Activated CD4-positive, CD25-positive, alpha-beta regulatory T cell treated with anti-CD3 and anti-CD28 coated beads, Interleukin-2, amount 50 U/mL, for 24 hours (primary cell): ENCODE results near the gene DNAJC3.
"Not testable (repeated sequence)": the region's sequence is repeated elsewhere in the genome, so short reads cannot be mapped to it uniquely, and the experiment has no call there.

ENCODE experiments used
- ATAC-seq, 2 donors: fragments of 150-1000 bp; cut with Tn5 transposase; one replicate each; pipeline ENCODE4 v1.10.0; 2021; ENCODE audit warnings: mild to moderate bottlenecking in 1 of 2, moderate library complexity in 1 of 2

Gene DNAJC3, protein sequence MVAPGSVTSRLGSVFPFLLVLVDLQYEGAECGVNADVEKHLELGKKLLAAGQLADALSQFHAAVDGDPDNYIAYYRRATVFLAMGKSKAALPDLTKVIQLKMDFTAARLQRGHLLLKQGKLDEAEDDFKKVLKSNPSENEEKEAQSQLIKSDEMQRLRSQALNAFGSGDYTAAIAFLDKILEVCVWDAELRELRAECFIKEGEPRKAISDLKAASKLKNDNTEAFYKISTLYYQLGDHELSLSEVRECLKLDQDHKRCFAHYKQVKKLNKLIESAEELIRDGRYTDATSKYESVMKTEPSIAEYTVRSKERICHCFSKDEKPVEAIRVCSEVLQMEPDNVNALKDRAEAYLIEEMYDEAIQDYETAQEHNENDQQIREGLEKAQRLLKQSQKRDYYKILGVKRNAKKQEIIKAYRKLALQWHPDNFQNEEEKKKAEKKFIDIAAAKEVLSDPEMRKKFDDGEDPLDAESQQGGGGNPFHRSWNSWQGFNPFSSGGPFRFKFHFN

DNA sequence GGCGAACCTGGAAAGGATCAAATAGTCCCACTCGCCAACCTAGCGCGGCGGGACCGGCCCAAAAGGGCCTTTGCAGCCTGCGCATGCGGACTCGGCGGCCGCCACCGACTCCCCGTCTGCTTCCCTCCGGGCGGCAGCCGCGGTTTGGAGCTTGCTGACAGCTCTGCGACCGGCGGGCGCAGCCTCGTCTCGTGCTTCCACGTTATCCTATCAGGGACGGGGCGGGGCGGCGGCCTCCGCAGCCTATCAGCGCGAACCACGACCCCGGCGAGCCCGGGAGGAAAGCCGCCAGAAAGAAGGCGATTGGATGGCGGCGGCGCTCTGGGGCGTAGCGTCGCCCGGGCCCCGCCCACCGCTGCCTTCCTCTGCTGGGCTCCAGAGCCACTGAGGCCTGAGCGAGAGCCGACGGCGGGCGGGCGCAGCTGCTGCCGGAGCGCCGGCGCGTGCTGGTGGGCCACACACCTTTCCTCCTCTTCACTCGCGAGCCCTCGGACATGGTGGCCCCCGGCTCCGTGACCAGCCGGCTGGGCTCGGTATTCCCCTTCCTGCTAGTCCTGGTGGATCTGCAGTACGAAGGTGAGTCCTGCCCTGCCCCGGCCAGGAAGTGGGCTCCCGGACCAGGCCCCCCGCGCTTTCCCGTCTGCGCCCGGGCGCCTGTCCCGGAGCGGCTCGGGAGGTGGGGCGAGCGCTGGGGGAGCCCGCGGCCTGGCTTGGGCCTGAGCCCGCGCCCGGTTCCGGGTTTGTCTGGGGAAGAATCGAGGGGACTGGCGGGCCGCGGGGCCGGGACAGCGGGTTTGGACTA, at the start of gene DNAJC3:
Gene DNAJC3, plus strand, starts transcription at position 378 of the 802 bp plus-strand sequence. Its CDS starts 117 bp downstream, at position 495.
- ATAC-seq: peak; percentile 97

DNA sequence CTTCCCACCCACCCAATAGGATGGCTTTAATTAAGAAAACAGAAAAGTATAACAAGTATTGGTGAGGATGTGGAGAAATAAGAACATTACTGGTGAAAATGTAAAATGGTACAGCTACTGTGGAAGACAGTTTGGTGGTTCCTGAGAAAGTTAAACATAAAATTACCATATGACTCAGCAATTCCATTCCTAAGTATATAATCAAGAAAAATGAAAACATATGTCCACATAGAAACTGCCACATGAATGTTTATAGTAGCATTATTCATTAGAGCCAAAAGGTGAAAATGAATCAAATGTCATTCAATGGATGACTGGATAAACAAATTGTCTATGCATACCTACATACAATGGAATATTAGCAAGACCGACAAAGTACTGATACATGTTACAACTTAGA, 49.3 kb upstream of the DNAJC3 start:
- ATAC-seq: no peak

DNA sequence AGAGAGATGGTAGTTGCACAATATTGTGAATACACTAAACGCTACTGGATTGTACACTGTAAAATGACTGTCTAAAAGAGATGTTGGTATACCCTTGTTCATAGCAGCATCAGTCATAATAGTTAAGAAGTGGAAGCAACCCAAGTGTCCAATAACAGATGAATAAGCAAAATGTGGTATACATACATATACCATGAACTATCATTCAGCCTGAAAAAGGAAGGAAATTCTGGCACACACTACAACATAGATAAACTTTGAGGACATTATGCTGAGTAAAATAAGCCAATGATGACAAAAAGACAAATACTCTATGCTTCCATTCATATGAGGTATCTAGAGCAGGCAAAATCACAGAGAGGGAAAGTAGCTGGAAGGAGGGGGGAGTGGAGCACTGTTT, 48.5 kb upstream of the DNAJC3 start:
- ATAC-seq: no peak

DNA sequence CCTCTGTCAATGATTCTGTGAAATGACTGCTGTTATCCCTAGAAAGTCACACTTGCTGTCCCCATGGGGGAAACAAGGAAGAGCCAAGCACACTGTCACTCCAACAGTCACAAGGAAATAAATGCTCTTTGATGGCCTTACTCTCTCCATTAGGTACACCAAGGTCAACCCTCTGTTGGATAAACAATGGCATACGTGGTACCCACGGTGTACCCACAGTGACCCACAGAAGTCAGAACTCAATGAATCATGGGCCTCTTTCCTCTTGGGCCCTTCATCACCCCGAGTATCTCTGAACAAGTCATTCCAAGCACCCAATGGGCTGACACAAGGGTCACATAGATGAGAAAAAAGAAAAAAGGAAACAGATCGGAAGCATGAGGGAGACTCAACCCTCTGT, 47.9 kb upstream of the DNAJC3 start:
- no peak for ATAC-seq

DNA sequence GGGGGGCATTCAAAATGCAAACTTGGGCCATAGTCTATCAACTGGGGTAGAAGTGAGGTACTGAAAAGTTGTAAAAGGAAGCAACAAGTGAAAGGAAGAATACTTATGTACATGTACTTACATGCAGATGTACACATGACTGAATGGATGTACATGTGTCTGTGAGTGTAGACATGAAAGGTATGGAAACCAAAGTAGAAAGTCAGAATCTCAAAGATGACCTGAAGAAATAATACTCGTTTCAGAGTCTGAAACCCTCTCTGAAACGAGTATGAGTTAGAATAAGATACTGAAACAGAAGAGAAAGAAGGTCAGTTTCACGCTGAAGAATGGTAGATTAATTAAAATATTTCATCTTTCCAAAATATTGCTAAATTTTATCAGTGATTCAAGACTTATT, 46.3 kb upstream of the DNAJC3 start:
- ATAC-seq: no peak

DNA sequence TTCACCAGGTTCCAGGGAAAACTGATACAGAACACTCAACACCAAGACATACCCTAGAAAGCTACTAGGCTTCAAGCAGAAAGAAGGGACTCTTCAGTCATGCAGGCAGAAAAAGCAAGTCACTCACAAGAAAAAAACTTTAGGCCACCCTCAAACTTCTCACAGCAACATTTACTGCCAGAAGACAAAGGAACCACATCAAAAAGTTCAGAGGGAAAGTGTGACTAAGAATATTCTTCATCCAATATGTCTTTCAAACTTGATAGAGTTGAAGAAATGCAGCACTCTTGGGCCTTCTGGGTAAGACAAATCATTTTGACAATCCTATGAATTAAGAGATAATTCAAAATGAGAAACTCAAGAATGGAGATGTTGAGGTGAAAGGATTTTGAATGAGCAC, 40.1 kb upstream of the DNAJC3 start:
- ATAC-seq: peak in 1 of 2 donors; percentile 28

DNA sequence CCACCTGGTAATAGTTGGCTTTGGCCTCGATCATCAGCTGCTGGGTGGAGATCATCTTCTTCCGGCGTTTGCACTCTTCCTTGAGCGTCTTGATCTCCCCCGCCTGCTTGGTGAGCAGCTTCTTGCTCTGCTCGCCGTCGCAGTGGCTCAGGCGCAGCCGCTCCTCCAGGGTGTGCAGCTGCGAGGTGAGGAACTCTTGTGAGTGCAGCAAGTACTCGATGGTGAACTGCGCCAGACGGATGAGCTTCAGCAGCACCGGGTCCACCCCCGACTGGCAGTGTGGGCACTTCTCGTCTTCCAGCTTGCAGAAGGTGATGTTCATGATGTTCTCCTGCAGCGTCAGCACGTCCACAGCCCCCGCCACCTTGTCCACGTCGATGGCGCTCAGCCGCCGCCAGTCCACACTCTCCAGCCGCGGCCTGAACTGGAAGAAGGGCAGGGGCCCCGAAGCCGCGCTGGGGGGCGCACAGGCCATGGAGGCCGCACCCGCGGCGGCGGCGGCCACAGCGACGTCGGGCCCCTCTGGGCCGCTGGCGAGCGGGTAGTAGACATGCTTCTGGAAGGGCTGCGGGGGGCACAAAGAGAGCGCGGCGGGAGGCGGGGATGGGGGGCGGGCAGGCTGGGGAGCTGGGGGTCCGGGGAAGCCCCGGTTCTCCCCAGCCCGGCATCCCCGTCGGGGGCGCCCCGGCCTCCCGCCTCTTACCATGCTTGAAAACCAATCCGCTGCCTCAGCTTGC, 35.5 kb upstream of the DNAJC3 start:
- no peak for ATAC-seq

DNA sequence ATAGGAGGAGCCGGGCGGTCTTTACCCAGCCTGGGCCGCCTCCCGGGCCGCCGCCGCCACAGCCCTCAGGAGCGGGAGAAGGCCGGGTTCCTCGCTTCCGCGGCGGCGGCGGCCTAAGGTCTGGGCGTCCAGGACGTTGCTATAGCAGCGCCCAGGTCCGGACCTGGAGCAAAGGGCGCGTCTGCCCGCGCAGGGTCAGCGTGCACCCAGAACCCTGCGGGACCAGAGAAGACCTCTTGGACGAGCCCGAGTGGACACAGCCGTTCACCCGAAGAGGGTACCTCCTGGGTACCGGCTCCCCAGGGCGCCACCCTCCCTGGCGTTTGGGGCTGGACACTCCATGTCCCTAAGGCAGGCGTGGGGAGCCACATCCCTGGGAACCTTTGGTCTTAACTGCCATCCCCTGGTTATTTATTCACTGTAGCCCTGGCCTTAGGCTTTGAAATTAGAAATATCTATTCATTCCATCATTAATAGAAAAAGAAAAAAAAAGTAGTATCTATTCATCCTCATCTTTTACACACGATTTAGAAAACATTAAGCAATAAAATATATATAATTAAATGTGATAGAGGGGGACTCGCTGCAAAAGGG, 34.8 kb upstream of the DNAJC3 start:
- ATAC-seq: no peak

DNA sequence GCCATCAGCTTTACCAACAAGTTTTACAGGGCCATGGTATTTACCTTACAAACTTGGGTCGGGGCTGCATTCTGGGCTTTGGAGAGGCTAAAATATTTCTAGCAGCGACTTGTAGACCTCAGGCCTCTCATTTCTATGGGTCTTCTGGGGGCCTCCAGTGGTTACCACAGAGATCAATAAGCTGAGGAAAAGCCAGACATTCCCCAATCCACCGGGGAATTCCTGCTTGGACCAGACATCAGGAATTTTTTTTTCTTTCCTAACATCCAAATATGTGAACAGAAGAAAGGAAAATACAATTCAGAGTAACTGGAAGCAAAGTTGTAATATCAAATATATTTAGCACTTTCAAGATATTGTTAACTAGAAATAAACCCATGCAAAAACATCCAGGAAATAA, 33.9 kb upstream of the DNAJC3 start:
- ATAC-seq: no peak

DNA sequence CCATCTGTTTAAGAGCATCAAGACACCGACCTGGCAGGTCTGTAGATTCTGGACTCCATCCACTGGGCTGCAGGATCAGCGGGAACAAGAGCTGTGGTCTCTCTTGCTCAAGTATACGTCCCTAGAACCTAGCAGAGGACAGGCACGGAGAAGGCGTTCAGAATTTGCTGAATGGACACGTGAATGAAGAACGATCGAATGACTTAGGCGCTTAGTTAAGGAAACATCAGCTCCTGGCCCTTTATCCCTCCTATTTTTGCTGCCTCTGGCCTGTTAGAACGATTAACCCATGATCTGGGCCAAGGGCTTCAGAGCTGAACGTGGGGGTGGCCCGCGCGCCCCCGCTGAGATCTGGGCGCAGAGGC, 33.4 kb upstream of the DNAJC3 start:
- no peak for ATAC-seq

DNA sequence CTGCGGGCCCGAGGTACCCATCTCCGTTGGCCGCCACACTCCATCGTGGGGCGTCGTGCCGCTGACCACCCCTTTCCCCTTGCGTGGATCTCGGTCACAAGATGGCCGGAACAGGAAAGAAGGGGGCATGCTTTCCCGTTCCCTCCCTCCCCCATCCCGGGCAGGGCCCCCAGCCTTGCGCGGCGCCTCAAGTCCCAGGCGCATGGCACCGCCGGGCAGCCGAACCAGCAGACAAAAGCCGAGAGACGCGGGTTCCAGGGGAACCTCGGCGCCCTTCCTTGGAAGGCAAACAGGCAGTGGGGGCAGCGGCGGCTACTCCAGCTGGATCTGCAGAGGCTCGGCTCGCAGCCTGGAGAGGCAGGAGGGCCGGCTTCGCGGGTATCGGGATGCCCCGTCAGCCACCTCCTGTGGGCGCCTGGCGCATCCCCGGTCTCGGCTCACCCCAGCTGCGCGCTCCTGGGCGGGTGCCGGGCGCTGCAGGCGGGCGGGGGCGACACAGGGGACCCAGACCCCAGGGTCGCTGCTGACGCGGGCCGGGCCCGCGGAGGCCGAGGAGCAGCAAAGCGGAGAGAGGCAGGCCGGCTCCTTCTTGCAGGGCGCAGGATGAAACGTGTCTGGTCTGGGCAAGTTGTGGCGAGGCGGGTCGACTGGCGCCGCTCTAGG, 32.9 kb upstream of the DNAJC3 start:
- no peak for ATAC-seq

DNA sequence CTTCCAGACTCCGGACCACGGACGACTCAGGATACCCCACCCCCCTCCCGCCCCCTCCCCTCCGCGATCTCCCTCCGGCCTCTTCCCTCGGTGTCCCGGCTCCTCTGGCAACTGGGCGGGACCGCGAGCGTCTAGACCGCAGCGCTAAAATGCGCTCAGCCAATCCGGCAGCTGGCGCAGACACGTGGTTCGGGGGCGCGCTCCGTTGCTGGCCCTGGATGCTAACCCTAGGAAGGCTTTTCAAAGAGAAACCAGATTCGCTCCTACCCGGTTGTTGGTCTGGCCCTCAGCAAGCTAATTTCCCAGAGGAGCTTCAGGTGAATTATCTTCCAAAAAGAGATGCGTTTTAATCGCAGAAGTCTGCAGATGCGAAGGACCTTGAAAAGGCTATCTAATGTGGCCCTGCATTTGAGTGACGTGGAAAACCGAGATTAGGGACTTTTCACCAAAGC, 32.3 kb upstream of the DNAJC3 start, which contains the start of gene DZIP1:
Gene DZIP1, minus strand, starts transcription at position 106 of the 452 bp plus-strand sequence. CDS start 2,677 bp downstream, outside the sequence.
- ATAC-seq: no peak

DNA sequence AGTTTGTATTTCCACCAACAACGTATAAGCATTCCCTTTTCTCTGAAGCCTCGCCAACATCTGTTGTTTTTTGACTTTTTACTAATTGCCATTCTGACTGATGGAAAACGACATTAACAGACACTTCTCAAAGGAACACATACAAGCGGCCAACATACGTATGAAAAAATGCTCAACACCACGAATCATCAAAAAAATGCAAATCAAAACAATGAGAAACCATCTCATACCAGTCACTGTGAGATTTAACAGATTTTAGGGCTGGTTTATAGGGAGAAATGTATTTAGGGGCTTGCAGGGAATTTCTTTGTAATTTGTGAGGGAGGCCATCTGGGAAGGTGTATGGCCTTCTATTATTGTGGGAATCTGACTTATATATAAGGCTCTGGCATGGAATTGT, 29.6 kb upstream of the DNAJC3 start:
- ATAC-seq: no peak

DNA sequence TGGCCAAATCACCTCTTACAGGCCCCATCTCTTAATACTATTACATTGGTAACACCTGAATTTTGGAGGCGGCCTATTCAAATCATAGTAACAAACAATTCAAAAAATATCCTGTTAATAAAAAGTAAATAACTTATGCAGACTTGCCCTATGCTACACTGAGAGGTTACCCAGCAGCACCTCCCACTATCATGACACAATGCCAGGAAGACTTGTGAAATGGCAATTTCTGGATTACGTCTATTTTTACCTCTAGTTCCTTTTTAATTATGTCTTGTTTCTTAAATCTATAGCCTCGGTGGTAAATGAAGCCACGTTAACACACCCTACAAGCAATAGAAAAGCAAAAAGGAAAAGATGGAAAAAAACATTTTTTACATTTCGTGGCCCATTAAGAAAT, 26.2 kb upstream of the DNAJC3 start:
- ATAC-seq: no peak

DNA sequence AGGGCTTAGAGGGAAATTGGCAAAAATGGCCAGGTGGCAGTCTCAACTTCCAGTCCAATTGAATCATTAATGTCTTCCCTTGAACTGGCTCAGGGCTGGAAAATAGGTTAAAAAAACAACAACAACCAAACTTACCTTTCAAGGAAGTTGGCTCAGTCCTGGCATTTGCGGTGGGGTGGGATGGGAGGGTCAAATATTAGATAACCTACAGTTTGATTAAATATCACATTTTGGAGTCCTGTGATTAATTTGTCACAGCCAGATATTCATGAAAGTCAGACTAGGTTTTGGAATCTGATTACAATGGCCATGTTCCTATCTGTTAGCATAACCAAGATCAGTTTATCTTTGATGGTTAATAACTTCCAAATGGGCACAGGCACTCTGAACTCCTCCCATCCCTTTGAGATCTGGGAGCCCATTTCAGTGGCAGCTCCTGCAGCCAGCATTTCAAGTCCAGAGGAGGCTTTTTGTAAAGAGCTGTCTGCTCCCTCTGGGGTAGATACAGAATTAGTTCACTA, 24.6 kb upstream of the DNAJC3 start:
- ATAC-seq: no peak

DNA sequence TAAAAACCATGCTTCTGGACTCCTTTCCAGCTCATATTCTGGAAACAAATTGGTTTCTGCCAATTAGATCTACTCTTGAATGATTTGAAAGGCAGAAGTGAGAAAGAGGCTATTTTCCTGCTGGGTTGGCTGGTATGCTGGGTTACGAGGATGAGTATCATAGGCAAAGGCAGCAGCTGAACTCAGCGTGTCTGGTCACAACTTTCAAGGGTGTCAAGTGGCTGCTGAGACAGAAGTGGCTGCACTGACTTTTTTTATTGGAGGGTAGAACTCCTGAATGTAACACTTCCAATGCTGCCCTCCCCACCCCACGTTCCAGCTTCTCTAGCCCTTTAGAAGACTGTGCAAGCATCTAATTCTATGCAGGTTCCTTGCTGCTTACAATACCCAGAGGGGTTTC, 24.1 kb upstream of the DNAJC3 start:
- ATAC-seq: no peak

DNA sequence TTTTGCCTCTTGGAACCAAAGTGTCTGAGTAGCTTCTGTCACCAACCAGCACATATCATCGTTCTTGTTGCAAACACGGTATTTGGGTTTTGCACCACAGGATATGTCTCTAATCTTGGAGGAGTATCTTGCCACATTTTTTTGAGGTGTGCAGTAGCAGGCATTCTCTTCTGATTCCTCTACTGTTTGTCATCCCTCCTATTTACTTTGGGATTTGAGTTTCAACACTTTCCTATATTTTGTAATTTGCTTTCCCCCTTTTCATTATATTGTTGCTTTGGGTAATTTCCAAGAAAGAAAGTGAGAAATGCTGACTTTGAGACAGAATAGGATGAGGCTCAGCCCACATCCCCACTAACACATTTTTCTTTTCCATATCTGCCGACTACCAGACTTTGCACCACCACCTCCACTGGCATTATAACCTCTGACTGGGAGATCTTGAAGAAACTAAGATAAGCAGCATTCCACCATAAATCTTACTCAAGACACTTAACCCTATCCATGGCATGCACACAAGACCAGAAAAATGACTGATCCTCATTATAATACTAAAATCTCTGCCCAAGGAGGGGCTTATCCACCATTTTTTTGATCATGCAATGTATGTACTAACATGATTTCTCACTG, 20.4 kb upstream of the DNAJC3 start:
- no peak for ATAC-seq

DNA sequence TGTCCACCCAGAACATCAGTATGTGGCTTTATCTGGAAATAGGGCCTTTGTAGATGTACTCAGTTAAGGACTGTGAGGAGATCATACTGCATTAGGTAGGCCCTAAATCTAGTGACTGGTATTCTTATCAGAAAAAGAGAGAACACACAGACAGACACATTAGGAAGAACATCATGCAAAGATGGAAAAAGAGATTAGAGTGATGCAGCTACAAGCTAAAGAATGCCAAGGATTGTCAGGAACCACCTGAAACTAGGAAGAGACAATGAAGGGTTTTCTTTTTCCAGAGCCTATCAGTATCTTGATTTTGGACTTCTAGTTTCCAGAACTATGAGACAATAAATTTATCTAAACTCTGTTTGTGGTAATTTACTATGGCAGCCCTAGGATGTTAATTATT, 17.4 kb upstream of the DNAJC3 start:
- no peak for ATAC-seq

DNA sequence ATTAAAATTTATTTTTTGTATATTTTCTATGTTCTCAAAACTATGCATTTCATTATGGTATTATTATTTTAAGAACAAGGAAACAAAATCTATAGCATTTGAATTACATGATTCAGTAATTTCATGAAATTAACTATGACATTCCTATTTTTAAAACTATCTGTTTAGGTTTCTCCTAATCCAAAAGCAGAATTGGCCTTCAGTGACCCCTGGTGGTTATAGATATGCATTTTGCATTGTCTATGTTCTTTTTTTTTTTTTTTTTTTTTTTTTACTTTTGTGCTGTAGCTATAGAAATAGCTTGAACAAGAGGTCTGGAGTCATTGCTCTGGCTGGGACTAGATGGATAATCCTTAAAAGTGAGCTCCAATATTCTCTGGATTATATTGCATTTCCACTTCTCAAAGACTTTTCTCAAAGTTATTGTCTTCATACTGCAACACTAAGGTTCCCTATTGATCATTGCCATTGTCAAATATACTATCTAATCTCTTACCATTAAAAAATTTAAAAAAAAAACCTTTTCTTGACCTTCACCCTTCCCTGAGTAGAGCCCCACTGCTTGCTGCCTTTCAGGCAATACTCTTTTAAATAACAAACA, 15.9 kb upstream of the DNAJC3 start:
- ATAC-seq: no peak

DNA sequence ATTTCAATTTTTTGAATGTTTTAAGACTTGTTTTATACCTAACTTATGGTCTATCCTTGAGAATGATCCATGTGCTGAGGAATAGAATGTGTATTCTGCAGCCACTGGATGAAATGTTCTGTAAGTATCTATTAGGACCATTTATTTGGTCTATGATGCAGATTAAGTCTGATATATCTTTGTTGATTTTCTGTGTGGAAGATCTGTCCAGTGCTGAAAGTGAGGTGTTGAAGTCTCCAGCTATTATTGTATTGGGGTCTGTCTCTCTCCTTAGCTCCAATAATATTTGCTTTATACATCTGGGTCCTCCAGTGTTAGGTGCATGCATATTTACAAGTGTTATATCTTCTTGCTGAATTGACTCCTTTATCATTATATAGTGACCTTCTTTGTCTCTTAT, 9.7 kb upstream of the DNAJC3 start:
- not testable (repeated sequence) for ATAC-seq

DNA sequence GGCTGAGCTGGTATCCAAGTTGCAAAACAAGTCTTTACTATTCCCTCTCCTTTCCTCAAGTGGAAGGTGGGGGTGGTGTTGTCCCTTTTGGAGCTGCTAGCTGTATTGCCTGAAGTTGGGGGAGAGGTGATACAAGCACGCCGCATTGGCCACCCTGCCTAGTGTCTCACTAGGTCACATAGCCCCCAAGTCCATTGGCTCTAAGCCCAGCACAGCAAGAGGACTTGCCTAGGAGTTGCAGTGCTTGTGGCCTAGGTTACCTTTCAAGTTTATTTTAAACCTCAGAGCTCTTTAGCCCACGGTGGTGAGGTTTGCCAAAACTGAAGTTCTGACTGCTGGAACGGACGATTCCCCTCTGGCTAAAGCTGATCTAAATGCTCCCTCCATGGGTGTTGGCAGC, 5.3 kb upstream of the DNAJC3 start:
- ATAC-seq: no peak
